Dedifferentiated amniotic fluid mesenchymal stem cell (primary cell): ENCODE measurements around the gene CYB5A.
A peak's percentile ranks its signal among the peaks of the same experiment; 100 is the strongest.
"Not testable (repeated sequence)": the region's sequence is repeated elsewhere in the genome, so short reads cannot be mapped to it uniquely, and the experiment has no call there.

ENCODE experiments used
- DNase-seq: peaks from one replicate; pipeline ENCODE4 v3.0.0-alpha.2; 2016; ENCODE audit errors: extremely low spot score

CYB5A gene, protein sequence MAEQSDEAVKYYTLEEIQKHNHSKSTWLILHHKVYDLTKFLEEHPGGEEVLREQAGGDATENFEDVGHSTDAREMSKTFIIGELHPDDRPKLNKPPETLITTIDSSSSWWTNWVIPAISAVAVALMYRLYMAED

DNA sequence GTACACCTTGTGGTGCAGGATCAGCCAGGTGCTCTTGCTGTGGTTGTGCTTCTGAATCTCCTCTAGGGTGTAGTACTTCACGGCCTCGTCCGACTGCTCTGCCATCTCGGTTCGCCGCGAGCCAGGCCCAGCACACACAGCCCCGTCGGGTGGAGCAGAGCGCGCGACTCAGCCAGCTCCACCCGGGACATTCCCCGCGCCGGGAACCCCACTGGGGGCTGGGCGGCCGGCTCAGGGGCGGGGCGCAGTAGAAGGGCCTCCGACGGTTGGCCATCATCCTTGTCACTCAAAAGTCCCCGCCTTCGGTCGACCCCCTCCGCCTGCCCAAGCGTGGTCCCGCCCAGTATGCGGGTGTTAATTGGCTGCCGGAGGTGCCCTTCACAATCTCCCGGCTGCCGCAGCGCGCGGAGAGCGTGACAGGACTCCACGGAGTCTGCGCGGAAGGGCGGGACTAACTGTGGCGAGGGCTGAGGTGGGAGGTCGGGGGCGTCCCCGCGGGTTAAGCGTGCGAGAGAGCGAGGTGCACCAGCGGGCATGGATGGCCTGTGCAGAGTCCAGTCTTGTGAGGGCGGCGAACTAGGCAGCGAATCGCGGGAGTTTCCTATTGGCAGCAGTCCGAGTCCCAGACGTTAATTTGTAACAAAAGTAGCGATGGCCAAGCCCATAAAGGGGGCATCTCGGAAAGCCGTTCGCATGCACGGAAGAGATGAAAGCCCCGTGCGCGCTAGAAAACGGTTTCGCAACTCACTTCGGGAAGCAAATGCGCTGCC is at the start of gene CYB5A:
CYB5A (minus strand) TSS at position 193 of the 770 bp plus-strand sequence; CDS start at position 105, 88 bp downstream.
- DNase-seq = peak; percentile 96

DNA sequence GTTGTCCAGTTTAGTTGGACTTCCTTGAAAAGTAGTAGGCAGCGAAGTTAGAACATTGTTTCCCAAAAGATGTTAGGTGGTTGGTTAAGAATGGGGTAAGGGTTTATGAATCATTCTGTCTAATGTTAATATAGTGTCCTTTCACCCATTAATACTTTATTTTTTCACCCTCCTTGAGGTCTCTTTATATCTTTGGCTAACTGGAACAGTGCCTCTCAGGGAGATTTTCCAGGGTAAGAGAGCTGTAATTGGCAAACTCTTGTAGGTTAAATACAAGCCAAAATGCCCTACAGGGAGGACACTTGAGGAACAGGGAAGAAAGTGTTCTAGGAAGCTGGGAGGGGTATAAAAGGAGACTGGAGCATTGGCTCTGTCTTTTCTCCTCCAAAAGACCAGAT is 46.1 kb upstream of the CYB5A start:
- DNase-seq = no peak

DNA sequence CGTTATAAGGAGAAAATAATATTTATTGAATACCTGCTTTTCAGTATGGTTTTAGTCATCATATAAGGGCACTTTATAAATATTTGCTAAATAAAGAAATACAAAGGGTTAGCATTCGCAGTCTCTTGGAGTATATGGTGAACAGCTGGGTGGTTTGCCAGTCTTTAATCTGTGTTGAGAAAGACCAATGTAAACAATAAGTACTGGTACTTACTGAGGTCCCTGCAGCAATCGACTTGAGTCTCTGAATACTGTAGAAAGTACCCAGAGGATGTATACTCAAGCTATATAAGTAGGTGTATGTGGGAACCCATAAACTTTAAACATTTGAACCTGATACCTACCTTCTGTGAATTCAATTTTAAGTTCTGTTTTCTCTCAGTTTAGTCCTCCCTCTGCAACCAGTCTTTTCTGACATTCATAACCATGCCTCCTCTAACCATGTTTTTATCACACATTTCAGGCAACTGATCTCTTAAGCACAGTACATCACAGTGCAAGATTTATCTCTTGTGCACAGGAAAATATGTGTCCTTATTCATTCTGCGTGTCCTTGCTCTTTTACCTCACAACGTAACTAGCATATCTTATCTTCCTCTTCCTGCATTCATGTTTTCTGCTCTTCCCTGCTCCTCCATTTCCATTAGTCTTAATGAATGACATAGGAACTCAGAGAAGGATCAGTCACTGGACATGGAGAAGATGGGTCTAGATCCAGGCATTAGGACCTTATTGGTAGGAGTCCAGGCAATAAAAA is 45.6 kb upstream of the CYB5A start:
- DNase-seq = no peak

DNA sequence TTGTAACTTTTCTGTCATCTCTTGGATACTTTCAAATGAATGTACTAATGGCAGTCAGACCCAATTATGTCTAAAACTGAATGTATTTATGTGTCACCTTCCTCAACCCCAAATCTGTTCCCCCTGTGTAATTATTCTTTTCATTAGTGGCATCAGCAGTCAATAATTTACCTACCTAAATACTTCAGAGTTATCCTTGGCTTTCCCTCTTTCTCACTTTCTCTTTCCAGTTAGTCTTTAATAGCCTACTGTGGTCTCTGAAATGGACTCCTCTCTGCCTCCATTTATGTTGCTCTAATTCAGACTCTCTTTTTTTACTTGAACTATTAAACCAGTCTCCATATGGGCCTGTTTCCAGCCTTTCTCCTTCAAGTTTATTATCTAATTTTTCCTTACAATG is 44.9 kb upstream of the CYB5A start:
- DNase-seq = no peak

DNA sequence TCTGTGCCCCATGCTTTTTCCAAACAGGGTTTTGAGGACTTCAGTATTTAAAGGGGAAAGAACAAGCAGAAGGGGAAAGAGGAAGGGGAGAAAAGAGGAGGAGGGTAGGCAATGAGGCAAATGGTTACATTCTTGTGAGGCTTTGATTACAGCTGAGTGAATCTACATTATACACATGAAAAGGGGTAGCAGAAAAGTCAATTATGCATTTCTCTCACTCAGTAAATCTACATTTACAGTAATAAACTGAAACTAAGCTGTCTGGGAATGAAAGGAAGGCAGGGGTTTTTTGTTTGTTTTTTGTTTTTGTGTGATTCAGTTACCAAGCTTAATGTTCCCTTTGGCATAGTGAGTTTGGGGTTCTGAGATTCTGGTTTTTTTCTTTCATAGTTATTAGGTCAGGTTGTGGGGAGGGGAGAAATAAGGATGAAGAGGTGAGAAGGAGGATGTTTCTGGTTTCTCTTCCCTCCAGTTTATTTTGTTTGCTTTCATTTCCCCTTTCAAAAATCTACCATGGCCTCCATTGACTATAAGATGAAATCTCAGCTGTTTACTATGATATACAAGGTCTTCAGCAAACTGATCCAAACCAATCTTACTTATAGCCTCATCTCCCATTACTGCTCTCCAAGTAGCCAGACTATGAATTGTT is 42.6 kb upstream of the CYB5A start:
- no peak for DNase-seq

DNA sequence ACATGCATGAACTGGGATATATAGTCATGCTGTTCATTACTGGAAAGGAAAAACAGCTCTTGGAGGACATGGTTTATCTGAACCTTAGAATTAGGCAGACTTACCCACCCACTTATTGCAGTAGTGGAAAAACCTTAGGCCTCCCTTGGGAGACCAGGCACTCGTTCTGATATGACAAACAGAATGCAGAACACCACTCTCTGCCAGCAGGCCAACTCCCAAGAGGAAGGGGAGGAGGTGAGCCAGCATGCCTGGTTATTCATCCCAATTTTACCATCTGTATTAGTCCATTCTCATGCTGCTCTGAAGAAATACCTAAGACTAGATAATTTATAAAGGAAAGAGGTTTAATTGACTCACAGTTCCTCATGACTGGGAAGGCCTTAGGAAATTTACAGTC is 41.3 kb upstream of the CYB5A start:
- DNase-seq = no peak

DNA sequence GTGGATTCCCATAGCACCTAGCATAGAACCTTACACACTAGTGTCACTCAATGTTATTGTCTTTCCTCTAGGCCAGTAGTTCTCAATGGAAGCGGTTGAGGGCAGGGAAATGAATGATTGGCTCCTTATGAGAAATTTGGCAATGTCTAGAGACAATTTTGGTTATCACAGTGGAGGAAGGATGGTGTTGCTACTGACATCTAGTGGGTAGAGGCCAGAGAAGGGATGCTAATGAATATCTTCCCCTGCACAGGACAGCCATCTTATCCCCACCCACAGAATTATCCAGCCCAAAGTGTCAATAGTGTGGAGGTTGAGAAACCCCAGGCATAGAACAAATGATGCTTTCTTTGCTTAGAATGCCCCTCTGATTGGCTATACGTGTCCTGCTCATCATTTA is 39.6 kb upstream of the CYB5A start:
- DNase-seq = peak; percentile 31

DNA sequence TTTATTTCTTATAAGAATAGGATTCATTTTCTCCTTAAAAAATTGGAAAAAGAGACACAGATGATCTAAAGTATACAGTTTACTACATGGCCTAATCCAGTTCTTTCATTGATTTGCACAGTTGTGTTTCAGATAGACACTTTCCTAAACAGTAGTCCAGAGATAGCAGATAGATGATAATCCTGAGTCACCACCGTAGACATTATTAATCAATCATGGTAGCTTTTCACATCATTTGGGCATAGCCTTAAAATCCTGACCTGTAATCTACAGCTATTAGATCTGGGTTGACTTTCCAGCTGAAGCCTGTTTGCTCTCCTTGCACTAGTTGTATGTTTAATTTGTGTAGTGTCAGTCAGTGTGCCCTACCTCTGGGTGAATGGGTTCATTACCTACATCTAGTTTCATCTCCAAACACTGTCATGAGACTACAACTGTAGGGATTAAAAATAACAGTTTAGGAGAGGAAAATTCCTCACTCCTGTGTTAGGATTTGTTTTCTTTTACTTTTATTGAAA is 38.0 kb upstream of the CYB5A start:
- DNase-seq = no peak

DNA sequence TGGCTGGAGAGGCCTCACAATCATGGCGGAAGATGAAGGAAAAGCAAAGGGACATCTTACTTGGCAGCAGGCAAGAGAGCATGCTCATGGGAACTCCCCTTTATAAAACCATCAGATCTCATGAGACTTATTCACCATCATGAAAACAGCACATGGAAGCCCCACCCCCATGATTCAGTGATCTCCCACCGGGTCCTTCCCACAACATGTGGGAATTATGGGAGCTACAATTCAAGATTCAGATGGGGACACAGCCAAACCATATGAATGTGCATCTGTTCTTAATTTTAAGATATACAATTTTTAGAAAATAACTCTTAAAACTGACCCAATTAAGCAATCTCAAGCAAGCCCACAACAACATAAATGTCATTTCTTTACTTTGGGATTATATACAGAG is 36.4 kb upstream of the CYB5A start:
- DNase-seq = no peak

DNA sequence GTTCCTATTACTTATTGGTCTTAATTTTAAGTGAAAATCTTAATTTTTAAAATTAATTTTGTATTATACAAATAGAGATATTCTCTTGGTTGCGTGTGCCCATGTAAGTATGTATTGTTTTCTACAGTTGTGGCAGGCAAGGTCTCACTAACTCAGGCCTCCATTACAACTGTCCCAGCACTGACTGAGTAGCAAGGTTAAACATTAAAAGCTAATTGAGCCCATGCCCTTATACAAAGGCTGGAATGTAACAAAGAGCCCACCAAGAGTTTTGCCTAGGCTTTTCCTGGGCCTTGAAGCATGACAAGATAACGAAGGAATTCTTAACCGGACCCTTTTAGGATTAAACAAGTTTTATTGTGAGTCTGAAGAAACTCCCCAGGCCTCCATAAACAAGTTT is 35.0 kb upstream of the CYB5A start:
- not testable (repeated sequence) for DNase-seq

DNA sequence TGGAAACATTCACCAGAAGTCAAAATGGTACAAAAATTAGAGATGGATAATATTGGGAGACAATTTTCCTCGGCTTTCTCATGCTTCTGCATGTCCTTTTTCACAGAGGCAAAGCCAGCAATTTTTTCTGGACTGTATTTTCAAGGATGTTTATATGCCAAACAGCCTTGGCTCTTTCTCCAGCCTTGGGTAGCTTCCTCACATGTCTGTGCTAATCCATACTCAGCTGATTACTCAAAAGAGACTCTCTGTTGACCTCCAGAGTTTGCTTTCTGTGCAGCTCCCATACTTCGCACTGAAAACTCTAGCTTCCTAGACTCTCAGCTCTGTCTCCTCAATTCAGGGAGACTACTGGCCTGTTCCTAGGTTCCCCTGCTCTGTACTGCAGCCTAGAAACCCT is 34.5 kb upstream of the CYB5A start:
- DNase-seq = no peak

DNA sequence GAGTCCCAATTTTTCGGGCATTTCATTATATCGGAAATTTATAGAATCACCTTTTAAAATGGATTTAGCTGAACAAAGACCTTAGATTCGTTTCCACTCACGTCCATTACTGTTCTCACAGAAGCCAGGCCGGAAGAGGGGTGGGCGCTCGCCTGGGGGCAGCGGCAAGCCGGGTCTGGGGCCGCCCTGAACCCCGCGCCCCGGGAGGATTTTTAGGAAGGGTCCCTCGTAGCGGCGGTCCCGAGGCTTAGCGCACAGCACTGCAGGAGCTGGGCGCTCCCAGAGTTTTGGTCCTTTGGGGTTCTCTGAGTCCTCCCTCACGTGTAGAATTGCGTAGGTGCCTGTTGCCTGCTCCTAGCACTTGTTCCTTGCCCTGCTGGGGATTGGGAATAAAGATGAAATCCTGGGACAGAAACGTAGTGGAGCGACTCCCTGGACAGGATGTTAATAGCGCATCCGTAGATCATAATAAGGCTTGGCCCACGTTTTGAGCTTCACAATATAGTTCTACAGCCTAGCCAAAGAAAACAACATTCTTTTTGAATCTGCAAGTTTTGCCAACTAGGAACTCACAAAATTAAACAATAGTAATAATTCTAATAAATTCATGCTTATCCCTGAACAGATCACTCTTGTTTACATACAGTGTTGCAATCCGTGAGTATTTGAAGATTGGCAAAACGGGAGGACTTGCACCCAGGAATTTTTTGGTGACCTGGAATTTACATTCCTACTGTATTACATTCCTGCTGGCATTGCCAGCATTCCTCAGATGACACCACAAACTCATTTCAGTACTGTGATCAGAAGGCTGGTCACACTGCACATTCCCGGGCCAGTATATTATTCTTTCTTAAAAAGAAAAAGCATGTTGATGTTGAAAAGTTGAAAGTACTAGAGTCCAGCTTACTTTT is 24.8 kb upstream of the CYB5A start:
- DNase-seq = peak; percentile 86

DNA sequence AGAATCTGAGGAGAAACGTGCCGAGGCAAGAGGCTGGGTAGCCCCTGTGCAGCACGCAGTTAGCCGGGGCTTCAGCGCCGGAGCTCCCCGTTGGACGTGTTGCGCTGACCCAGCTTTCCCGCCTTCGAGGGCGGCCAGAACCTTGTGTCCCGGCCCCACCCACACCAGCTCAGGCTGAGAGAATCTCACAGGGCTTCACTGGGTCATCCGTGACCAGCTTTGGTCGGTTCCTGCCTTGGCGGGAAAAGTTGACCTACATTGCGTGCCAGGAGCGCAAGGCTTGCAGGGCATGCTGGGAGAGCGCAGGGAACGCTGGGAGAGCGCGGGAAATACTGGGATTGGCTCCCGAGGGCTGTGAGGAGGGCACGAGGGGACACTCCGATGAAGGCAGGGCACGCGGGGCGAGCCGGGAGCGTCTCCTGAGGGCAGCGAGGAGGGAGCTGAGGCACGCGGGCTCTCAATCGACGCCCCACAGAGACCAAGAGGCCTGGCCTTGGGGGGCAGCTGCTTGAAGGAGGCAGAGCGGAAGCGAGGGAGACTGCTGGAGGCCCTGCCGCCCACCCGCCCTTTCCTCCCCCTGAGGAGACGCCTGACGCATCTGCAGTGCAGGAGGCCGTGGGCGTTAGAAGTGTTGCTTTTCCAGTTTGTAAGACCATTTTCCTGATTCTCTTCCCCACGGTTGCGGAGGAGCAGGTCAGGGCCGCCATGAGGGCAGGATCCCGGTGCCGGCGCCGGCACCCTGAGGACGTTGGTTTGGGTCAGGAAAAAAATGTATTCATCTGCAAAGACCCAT is 23.9 kb upstream of the CYB5A start, which contains the start of gene C18orf63:
C18orf63 (plus strand) TSS at position 376 of the 793 bp plus-strand sequence. CDS start 2,027 bp downstream, outside the sequence.
- no peak for DNase-seq

DNA sequence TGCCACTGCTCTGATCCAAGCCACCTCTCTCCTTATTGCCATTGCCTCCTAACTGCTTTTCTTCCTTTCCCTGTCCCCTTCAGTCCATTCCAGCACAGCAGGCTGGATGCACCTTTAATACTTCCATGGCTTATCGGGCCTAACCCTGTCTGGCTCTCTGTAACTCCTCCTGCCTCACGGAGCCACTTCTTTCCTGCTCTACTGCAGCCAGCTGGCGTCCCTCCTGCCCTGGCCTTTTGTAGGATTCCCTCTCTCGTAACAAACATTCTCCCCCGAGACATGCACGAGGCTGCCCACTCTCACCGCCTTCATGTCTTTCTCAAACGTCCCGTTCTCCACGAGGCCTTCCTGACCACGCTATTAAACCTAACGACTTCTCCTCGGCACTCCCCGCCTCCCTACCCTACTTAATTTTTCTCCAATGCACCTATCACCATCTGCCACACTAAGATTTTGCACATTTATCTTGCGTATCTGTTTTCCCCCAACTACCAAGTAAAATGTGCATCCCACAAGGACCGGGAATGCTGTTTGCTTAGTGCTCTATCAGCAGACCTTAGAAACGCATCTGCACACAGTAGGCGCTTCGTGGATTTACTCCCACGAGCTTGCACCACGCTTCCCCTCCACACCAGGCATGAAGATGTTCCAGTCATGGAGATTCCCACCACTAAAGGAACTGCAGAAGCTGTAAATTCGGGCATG is 23.1 kb upstream of the CYB5A start:
- DNase-seq = no peak

DNA sequence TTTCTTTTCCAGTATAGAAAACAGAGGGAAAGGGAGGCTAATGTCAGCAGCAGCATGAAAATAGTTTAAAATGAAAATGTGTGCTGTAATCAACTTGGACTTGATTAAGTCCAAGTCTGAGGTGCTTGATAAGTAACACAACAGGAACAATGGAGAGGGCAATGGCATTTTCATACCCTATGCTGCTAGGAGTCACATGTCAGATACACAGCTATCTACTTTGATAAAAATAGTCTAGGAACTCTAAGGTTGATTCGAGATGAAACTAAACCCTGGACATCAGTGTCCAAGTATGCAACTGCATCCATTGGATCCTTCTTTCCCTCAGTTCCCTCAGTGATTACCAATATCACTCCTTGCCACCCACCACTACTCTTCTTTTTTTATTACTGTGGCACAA is 19.2 kb upstream of the CYB5A start:
- no peak for DNase-seq

DNA sequence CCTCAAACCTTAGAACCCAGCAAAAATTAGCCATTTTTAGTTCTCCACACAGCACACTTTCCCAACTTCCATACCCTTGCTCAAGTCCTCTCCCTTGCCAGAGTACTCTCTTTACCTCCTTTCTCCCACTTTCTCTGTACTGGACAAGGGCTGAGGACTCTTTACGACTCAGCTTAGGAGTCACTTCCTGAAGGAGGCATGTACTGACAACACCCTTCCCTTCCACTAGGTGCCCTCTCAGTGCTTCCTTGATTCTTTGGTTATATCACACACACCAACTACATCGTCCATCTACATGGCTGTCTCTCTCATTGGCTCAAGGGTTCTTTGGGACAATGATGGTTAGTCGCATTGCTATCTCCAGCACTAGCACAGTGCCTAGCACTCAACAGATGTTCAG is 18.6 kb upstream of the CYB5A start:
- no peak for DNase-seq

DNA sequence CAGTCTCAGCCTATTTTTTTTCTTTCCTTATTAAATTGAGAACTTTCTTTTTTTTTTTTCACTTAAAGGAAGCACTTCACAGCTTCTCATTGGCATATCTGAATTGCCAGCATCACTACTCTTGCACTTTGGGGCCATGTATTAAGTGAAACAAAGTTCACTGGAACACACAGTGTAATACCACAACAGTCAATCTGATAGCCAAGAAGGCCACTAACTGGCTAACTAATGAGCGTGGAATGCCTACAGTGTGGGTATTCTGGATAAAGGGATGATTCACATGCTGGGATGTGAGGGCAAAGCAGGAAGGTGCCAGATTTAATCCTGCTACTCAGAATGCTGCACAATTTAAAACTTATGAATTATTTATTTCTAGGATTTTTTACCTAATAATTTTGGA is 12.2 kb upstream of the CYB5A start:
- DNase-seq = no peak

DNA sequence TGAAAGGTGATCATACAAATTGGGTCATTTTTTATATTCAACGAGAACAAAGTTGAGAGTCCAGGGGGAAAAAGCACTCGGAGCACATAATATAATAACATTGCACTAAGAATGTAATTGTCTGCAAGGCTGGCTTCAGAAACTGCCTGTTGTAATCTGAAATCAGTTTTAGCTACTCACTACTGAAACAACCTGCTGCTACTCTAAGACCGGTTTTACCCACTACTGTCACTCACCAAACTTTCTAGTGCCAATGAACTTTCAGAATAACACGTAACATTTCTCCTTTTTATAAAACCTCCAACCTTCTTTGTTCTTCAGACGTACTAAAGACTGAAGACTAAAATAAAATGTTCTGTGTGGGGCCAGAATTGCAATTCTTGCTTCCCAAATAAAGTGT is 11.5 kb upstream of the CYB5A start:
- no peak for DNase-seq

DNA sequence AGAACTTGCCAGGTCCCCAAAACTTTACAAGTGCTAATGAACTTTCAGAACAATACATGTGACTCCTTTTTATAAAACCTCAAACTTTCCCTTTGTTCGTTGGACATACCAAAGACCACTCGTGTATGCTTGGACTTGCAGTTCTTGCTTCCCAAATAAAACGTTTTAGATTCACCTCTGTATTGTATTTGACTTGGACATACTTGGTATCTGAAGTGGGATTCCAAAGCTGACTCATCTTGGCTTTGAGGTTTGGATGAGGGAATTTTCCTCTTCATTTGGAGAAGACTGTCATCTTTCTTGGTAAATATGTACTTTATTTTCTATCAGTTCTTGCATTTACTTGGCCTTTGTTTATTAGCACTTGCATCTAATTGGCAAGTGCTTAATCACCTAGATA is 8.0 kb upstream of the CYB5A start:
- DNase-seq = no peak

DNA sequence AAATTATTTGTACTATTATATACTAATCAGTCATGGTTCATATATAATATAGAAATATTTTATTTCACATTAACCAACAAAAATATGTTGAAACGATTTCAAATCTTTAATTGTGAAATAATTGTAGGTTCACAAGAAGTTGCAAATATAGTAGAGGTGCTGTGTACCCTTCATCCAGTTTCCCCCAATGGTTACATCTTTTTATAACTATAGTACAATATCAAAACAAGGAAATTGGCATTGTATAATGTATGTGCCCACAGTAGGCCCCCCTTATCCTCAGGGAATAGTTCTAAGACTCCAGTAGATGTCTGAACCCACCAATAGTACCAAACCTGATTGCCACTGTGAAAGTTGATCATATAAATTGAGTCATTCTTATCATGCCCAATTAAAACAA is 7.4 kb upstream of the CYB5A start:
- DNase-seq = no peak
